ENCODE data around the gene SNX19.

DNA sequence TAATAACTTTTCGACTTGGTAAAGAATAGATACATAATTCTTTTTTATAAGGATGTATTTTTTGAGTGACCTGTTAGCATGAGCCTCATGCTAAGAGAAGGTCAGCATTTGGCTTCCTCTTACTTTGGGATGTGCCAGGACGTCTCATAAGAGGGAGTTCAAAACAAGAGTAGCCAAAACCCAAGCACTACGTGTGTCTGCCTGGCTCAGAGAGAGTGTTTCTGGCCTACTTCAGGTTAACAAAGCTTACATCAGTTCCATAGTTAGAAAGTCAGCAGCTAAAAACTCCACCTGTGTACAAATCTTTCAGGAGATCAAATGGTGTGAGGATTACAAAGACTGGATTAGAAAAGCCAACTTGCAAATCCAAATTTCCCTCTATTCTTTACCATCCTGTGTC lies 13.9 kb downstream of the SNX19 start:
- TF ChIP-seq, protein P1, sequence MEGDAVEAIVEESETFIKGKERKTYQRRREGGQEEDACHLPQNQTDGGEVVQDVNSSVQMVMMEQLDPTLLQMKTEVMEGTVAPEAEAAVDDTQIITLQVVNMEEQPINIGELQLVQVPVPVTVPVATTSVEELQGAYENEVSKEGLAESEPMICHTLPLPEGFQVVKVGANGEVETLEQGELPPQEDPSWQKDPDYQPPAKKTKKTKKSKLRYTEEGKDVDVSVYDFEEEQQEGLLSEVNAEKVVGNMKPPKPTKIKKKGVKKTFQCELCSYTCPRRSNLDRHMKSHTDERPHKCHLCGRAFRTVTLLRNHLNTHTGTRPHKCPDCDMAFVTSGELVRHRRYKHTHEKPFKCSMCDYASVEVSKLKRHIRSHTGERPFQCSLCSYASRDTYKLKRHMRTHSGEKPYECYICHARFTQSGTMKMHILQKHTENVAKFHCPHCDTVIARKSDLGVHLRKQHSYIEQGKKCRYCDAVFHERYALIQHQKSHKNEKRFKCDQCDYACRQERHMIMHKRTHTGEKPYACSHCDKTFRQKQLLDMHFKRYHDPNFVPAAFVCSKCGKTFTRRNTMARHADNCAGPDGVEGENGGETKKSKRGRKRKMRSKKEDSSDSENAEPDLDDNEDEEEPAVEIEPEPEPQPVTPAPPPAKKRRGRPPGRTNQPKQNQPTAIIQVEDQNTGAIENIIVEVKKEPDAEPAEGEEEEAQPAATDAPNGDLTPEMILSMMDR (IDR thresholded peaks at IDR 0.05; ENCODE audit: insufficient read depth, low read length): no peak
- TF ChIP-seq POLR2AphosphoS5 (IDR thresholded peaks at IDR 0.05; ENCODE audit: low read depth): no peak
- no peak for TF ChIP-seq SPI1 (IDR thresholded peaks at IDR 0.05; ENCODE audit: borderline replicate concordance, low read depth)
- TF ChIP-seq, protein P2, sequence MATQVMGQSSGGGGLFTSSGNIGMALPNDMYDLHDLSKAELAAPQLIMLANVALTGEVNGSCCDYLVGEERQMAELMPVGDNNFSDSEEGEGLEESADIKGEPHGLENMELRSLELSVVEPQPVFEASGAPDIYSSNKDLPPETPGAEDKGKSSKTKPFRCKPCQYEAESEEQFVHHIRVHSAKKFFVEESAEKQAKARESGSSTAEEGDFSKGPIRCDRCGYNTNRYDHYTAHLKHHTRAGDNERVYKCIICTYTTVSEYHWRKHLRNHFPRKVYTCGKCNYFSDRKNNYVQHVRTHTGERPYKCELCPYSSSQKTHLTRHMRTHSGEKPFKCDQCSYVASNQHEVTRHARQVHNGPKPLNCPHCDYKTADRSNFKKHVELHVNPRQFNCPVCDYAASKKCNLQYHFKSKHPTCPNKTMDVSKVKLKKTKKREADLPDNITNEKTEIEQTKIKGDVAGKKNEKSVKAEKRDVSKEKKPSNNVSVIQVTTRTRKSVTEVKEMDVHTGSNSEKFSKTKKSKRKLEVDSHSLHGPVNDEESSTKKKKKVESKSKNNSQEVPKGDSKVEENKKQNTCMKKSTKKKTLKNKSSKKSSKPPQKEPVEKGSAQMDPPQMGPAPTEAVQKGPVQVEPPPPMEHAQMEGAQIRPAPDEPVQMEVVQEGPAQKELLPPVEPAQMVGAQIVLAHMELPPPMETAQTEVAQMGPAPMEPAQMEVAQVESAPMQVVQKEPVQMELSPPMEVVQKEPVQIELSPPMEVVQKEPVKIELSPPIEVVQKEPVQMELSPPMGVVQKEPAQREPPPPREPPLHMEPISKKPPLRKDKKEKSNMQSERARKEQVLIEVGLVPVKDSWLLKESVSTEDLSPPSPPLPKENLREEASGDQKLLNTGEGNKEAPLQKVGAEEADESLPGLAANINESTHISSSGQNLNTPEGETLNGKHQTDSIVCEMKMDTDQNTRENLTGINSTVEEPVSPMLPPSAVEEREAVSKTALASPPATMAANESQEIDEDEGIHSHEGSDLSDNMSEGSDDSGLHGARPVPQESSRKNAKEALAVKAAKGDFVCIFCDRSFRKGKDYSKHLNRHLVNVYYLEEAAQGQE (IDR thresholded peaks at IDR 0.05; ENCODE audit: insufficient replicate concordance, low read depth): no peak
